GM12801 (cell line): Measurements from ENCODE around the gene FMNL2.

Experiments
- CTCF ChIP-seq: IDR thresholded peaks from one replicate; pipeline ENCODE4 v1.5.1; 2011; ENCODE audit warnings: control low read depth; ENCODE audit not compliant: insufficient read length; ENCODE audit errors: extremely low read depth

Gene FMNL2

GRCh38 chr2:152353364-152353763 is 18.4 kb downstream of the FMNL2 start:
- TF ChIP-seq CTCF: no peak

GRCh38 chr2:152354069-152354755 is 19.2 kb downstream of the FMNL2 start:
- no peak for TF ChIP-seq CTCF

- no peak for TF ChIP-seq CTCF
These were observed 19.9 kb downstream of the FMNL2 start for GRCh38 chr2:152354909-152355308.

- TF ChIP-seq CTCF: no peak
These were observed 20.4 kb downstream of the FMNL2 start for GRCh38 chr2:152355409-152355831.

GRCh38 chr2:152359573-152360363 is 24.8 kb downstream of the FMNL2 start:
- TF ChIP-seq CTCF: no peak

GRCh38 chr2:152363936-152364335 is 29.0 kb downstream of the FMNL2 start:
- TF ChIP-seq CTCF: no peak

- no peak for TF ChIP-seq CTCF
These were observed 32.8 kb downstream of the FMNL2 start for GRCh38 chr2:152367547-152368390.
